Hepatocyte (in vitro differentiated cells): ENCODE data around the gene HIVEP2. TPM values are rescaled to one million over a fixed set of nuclear protein-coding genes. Genes with fewer than 3 reads are reported as not detected.

Experiments
- DNase-seq: peaks from one replicate; pipeline ENCODE4 v3.0.0-alpha.2; 2016; ENCODE audit warnings: low spot score
- H2AFZ ChIP-seq: fragments of 200-600 bp; sonication (generic); 2 replicates; pipeline ENCODE4 v1.6.0; 2016; ENCODE audit warnings: antibody characterized with exemption, mild to moderate bottlenecking
- H3K27ac ChIP-seq: fragments of 200-600 bp; sonication (generic); 2 replicates; pipeline ENCODE4 v1.5.1; 2016; ENCODE audit warnings: mild to moderate bottlenecking
- H3K27me3 ChIP-seq: fragments of 200-600 bp; sonication (generic); 2 replicates; pipeline ENCODE4 v1.6.1; 2016
- H3K36me3 ChIP-seq: fragments of 200-600 bp; sonication (generic); replicated peaks from 2 replicates; pipeline ENCODE4 v1.5.1; 2016; ENCODE audit warnings: low read depth; ENCODE audit not compliant: insufficient read depth
- H3K4me1 ChIP-seq: fragments of 200-600 bp; sonication (generic); 2 replicates; pipeline ENCODE4 v1.5.1; 2016; ENCODE audit warnings: mild to moderate bottlenecking, moderate library complexity; ENCODE audit not compliant: insufficient read depth
- H3K4me2 ChIP-seq: fragments of 200-600 bp; sonication (generic); 2 replicates; pipeline ENCODE4 v1.6.0; 2016
- H3K4me3 ChIP-seq: fragments of 200-600 bp; sonication (generic); 2 replicates; pipeline ENCODE4 v1.5.1; 2016; ENCODE audit warnings: mild to moderate bottlenecking
- H3K79me2 ChIP-seq: fragments of 200-600 bp; sonication (generic); 2 replicates; pipeline ENCODE4 v1.6.0; 2017; ENCODE audit warnings: mild to moderate bottlenecking
- H3K9me2 ChIP-seq: fragments of 200-600 bp; sonication (generic); replicated peaks from 2 replicates; pipeline ENCODE4 v1.6.0; 2017; ENCODE audit warnings: mild to moderate bottlenecking; ENCODE audit not compliant: insufficient read depth
- H3K9me3 ChIP-seq: fragments of 200-600 bp; sonication (generic); 2 replicates; pipeline ENCODE4 v1.5.1; 2016; ENCODE audit warnings: low read depth, mild to moderate bottlenecking
- H4K20me1 ChIP-seq: fragments of 200-600 bp; sonication (generic); 2 replicates; pipeline ENCODE4 v1.6.0; 2016; ENCODE audit warnings: mild to moderate bottlenecking; ENCODE audit not compliant: insufficient read depth, poor library complexity, severe bottlenecking
- CTCF ChIP-seq: fragments of 200-600 bp; sonication (generic); IDR thresholded peaks from 2 replicates; pipeline ENCODE4 v1.5.1; 2016; ENCODE audit warnings: antibody characterized with exemption, mild to moderate bottlenecking; ENCODE audit not compliant: poor library complexity
- EZH2 ChIP-seq: fragments of 200-600 bp; sonication (generic); IDR thresholded peaks from 2 replicates; pipeline ENCODE4 v1.6.1; 2016; ENCODE audit warnings: antibody characterized with exemption, mild to moderate bottlenecking, borderline replicate concordance
- EZH2phosphoT487 ChIP-seq: fragments of 200-600 bp; sonication (generic); IDR thresholded peaks from one replicate; pipeline ENCODE4 v1.6.1; 2018; ENCODE audit warnings: antibody characterized with exemption, mild to moderate bottlenecking, low read depth, moderate library complexity; ENCODE audit not compliant: unreplicated experiment, severe bottlenecking
- WGBS: methylation state at CpG from one replicate; pipeline ENCODE4 v1.1.6; 2016; ENCODE audit warnings: low lambda C conversion rate; ENCODE audit errors: missing lambda C conversion rate; 5-methylcytosine and 5-hydroxymethylcytosine counted together
- polyA plus RNA-seq: library from polyadenylated mRNA; unstranded; fragments of >200 nt; fragmentation: Nextera tagmentation; extraction: Ambion mirVana; gene quantifications from 2 replicates; pipeline ENCODE4 v1.2.1, GENCODE V29; 2016
- total RNA-seq: library from RNA; depleted of rRNA; stranded (reverse); fragments of >200 nt; gene quantifications from 2 replicates; pipeline ENCODE4 v1.2.3, GENCODE V29; 2014

The HIVEP2 gene
- total and polyA plus RNA-seq, 2 experiments from 2014 or later, result 3.3 to 9.4 TPM

DNA sequence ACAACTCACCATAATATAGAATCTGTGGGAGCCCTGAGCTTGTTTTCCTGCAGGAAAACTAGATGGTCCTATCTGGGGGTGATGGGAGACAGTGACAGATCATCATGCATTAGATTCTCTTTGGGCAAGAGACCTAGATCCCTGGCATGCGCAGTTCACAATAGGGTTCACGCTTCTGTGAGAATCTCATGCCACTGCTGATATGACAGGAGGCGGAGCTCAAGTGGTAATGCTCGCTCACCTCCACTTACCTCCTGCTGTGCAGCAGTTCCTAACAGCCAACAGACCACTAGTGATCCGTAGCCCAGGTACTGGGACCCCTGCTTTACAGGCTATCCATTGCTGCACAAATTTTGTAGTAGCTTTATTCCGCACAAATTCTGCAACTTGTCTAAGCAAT lies 84.5 kb downstream of the HIVEP2 start:
- Histone ChIP-seq H2AFZ (no peak overlapping the region), H3K9me2 (no peaks in the 10 kb centered on the region), H3K4me1 (no peaks in the 10 kb centered on the region), H3K9me3 (no peaks in the 10 kb centered on the region), H3K79me2 (no peaks in the 10 kb centered on the region), H3K27me3 (no peaks in the 10 kb centered on the region), H4K20me1 (no peaks in the 10 kb centered on the region), H3K27ac (no peak overlapping the region), H3K36me3 (no peaks in the 10 kb centered on the region), H3K4me3 (no peak overlapping the region), H3K4me2 (no peak overlapping the region)
- no peak for DNase-seq
- 94% methylated on average over 6 of the region's 6 CpGs for WGBS
- TF ChIP-seq CTCF, result no peak
- no peak for TF ChIP-seq EZH2phosphoT487
- no peak for TF ChIP-seq EZH2

- H4K20me1 ChIP-seq, result no peaks in the 10 kb centered on the region
- no peaks in the 10 kb centered on the region for H3K9me2 ChIP-seq
- H3K4me3 ChIP-seq, result no peak overlapping the region
- DNase-seq, result no peak
- no peak overlapping the region for H2AFZ ChIP-seq
- H3K4me1 ChIP-seq, result no peaks in the 10 kb centered on the region
- TF ChIP-seq EZH2phosphoT487 (no peak), CTCF (no peak), EZH2 (no peak)
- no peaks in the 10 kb centered on the region for H3K9me3 ChIP-seq
- H3K79me2 ChIP-seq, result no peaks in the 10 kb centered on the region
- no peaks in the 10 kb centered on the region for H3K27me3 ChIP-seq
- no peak overlapping the region for H3K4me2 ChIP-seq
- WGBS, result 75% methylated on average over 9 of the region's 9 CpGs
- no peaks in the 10 kb centered on the region for H3K36me3 ChIP-seq
- no peak overlapping the region for H3K27ac ChIP-seq
These were observed 87.0 kb downstream of the HIVEP2 start for GRCh38 chr6:142857796-142858555.

DNA sequence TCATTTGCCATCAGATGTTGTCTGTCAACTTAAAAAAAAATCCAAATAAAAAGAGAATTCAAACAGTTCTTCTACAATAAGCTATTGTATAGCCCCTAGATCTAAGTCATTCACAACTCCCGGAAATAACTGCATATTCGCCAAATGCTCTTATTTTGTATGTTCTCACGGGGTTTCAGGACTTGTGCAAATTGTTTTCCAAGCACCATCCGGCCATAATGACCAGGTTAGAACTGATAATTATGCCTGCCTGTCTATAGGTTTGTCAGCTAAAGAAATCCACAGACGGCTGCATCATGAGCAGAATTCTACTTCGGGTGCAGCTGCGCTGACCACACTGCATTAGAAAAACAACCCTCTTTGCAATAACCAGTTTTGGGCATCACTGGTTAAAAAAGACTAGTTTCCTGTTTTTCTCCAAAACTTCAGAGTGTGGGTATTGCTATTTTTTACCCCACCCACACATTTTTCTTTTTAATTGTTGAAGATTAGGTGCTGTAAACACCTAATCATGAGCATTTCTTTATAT lies 87.7 kb downstream of the HIVEP2 start:
- H2AFZ ChIP-seq, result no peak overlapping the region
- TF ChIP-seq CTCF, result no peak
- TF ChIP-seq EZH2phosphoT487, result no peak
- TF ChIP-seq EZH2, result no peak
- WGBS, result 90% methylated on average over 7 of the region's 7 CpGs
- H3K4me3 ChIP-seq, result no peak overlapping the region
- DNase-seq, result no peak
- no peak overlapping the region for H3K4me2 ChIP-seq
- H3K36me3 ChIP-seq, result no peaks in the 10 kb centered on the region
- H3K9me2 ChIP-seq, result no peaks in the 10 kb centered on the region
- H3K4me1 ChIP-seq, result no peaks in the 10 kb centered on the region
- H3K27ac ChIP-seq, result no peak overlapping the region
- H3K79me2 ChIP-seq, result no peaks in the 10 kb centered on the region
- H3K9me3 ChIP-seq, result no peaks in the 10 kb centered on the region
- no peaks in the 10 kb centered on the region for H4K20me1 ChIP-seq
- no peaks in the 10 kb centered on the region for H3K27me3 ChIP-seq
